Thymus (tissue), 11 donors: ENCODE measurements around the gene CADPS2. TPM values are rescaled to one million over a fixed set of nuclear protein-coding genes. Genes with fewer than 3 reads are reported as not detected.

ENCODE experiments used
- DNase-seq, 9 donors: peaks; one replicate each; pipeline ENCODE4 v3.0.0-alpha.2; 2013; ENCODE audit warnings: low spot score in 9 of 9, low read depth in 6 of 9, missing footprints in 1 of 9
- H3K27ac ChIP-seq, 2 donors: one replicate each; pipeline ENCODE4 v1.5.1; 2013; ENCODE audit warnings: control low read depth in 1 of 2, low read depth in 1 of 2, low read length in 1 of 2, mild to moderate bottlenecking in 1 of 2, moderate library complexity in 1 of 2
- H3K27me3 ChIP-seq, 2 donors: one replicate each; pipeline ENCODE4 v1.5.1; 2013; ENCODE audit warnings: low read length in 1 of 2; ENCODE audit not compliant: control insufficient read depth in 2 of 2, insufficient read depth in 1 of 2
- H3K36me3 ChIP-seq, 2 donors: one replicate each; pipeline ENCODE4 v1.5.1; 2013; ENCODE audit warnings: low read length in 1 of 2, mild to moderate bottlenecking in 1 of 2, moderate library complexity in 1 of 2; ENCODE audit not compliant: control insufficient read depth in 2 of 2, insufficient read depth in 2 of 2
- H3K4me1 ChIP-seq, 2 donors: one replicate each; pipeline ENCODE4 v1.5.1; 2013; ENCODE audit warnings: low read length in 2 of 2; ENCODE audit not compliant: control insufficient read depth in 2 of 2, insufficient read depth in 2 of 2
- H3K4me3 ChIP-seq, 2 donors: one replicate each; pipeline ENCODE4 v1.5.1; 2013; ENCODE audit warnings: low read length in 2 of 2, control low read depth in 1 of 2, mild to moderate bottlenecking in 1 of 2
- H3K9me3 ChIP-seq, 2 donors: one replicate each; pipeline ENCODE4 v1.5.1; 2013; ENCODE audit warnings: low read length in 1 of 2, mild to moderate bottlenecking in 1 of 2; ENCODE audit not compliant: control insufficient read depth in 2 of 2, insufficient read depth in 1 of 2
- WGBS: extraction: QIAGEN DNeasy Blood & Tissue Kit; methylation state at CpG from one replicate; pipeline ENCODE4 v1.1.7; 2013; 5-methylcytosine and 5-hydroxymethylcytosine counted together
- polyA plus RNA-seq: library from polyadenylated mRNA; stranded (reverse); fragments of 200-250 nt; gene quantifications from one replicate; pipeline ENCODE4 v1.2.3, GENCODE V29; 2013
- total RNA-seq: library from RNA; stranded (reverse); fragments of 120-200 nt; gene quantifications from one replicate; pipeline ENCODE4 v1.2.4, GENCODE V29; 2013
- donor health status: healthy.

CADPS2 gene
- total and polyA plus RNA-seq, 2 donors = 7.4 to 9.5 TPM

GRCh38 chr7:122767339-122767738 lies 118.9 kb downstream of the CADPS2 start:
- H3K4me3 ChIP-seq = no peak overlapping the region
- no peaks in the 10 kb centered on the region for H3K27me3 ChIP-seq
- WGBS = 75% methylated on average over 3 of the region's 3 CpGs
- no peak overlapping the region for H3K27ac ChIP-seq
- H3K4me1 ChIP-seq = no peaks in the 10 kb centered on the region
- no peak for DNase-seq
- H3K36me3 ChIP-seq = no peaks in the 10 kb centered on the region
- no peaks in the 10 kb centered on the region for H3K9me3 ChIP-seq

- Histone ChIP-seq H3K27me3 (no peaks in the 10 kb centered on the region), H3K4me1 (no peaks in the 10 kb centered on the region), H3K9me3 (no peaks in the 10 kb centered on the region), H3K4me3 (no peak overlapping the region), H3K27ac (no peak overlapping the region), H3K36me3 (no peaks in the 10 kb centered on the region)
- no peak for DNase-seq
- WGBS = 88% methylated on average over 1 of the region's 1 CpG
Measured at GRCh38 chr7:122766593-122766992, 119.7 kb downstream of the CADPS2 start.

GRCh38 chr7:122764902-122765301 lies 121.4 kb downstream of the CADPS2 start:
- no peak overlapping the region for H3K27ac ChIP-seq
- no peak for DNase-seq
- H3K36me3 ChIP-seq = no peaks in the 10 kb centered on the region
- WGBS = 87% methylated on average over 1 of the region's 1 CpG
- no peaks in the 10 kb centered on the region for H3K9me3 ChIP-seq
- H3K4me3 ChIP-seq = no peak overlapping the region
- no peaks in the 10 kb centered on the region for H3K27me3 ChIP-seq
- no peaks in the 10 kb centered on the region for H3K4me1 ChIP-seq

GRCh38 chr7:122764020-122764419 lies 122.2 kb downstream of the CADPS2 start:
- 59% methylated on average over 2 of the region's 2 CpGs for WGBS
- no peak overlapping the region for H3K4me3 ChIP-seq
- no peaks in the 10 kb centered on the region for H3K36me3 ChIP-seq
- H3K27ac ChIP-seq = no peak overlapping the region
- H3K4me1 ChIP-seq = no peaks in the 10 kb centered on the region
- H3K27me3 ChIP-seq = no peaks in the 10 kb centered on the region
- no peaks in the 10 kb centered on the region for H3K9me3 ChIP-seq
- DNase-seq = no peak

- Histone ChIP-seq H3K4me3 (no peak overlapping the region), H3K4me1 (no peaks in the 10 kb centered on the region), H3K27ac (no peak overlapping the region), H3K9me3 (no peaks in the 10 kb centered on the region), H3K36me3 (no peaks in the 10 kb centered on the region), H3K27me3 (no peaks in the 10 kb centered on the region)
- WGBS = 92% methylated on average over 2 of the region's 2 CpGs
- no peak for DNase-seq
Measured at GRCh38 chr7:122762071-122762470, 124.2 kb downstream of the CADPS2 start.

GRCh38 chr7:122758501-122758900 lies 127.8 kb downstream of the CADPS2 start:
- no peak overlapping the region for H3K27ac ChIP-seq
- H3K36me3 ChIP-seq = no peaks in the 10 kb centered on the region
- no peaks in the 10 kb centered on the region for H3K4me1 ChIP-seq
- no peaks in the 10 kb centered on the region for H3K9me3 ChIP-seq
- 14% methylated on average over 1 of the region's 1 CpG for WGBS
- H3K27me3 ChIP-seq = no peaks in the 10 kb centered on the region
- no peak for DNase-seq
- no peak overlapping the region for H3K4me3 ChIP-seq

GRCh38 chr7:122756860-122757259 lies 129.4 kb downstream of the CADPS2 start:
- Histone ChIP-seq H3K9me3 (no peaks in the 10 kb centered on the region), H3K4me3 (no peak overlapping the region), H3K4me1 (no peaks in the 10 kb centered on the region), H3K36me3 (no peaks in the 10 kb centered on the region), H3K27ac (no peak overlapping the region), H3K27me3 (no peaks in the 10 kb centered on the region)
- no peak for DNase-seq
- 24% methylated on average over 1 of the region's 1 CpG for WGBS

- 85% methylated on average over 2 of the region's 2 CpGs for WGBS
- no peaks in the 10 kb centered on the region for H3K4me1 ChIP-seq
- H3K27me3 ChIP-seq = no peaks in the 10 kb centered on the region
- H3K4me3 ChIP-seq = no peak overlapping the region
- no peaks in the 10 kb centered on the region for H3K9me3 ChIP-seq
- H3K36me3 ChIP-seq = no peaks in the 10 kb centered on the region
- no peak overlapping the region for H3K27ac ChIP-seq
- DNase-seq = no peak
Measured at GRCh38 chr7:122755696-122756095, 130.6 kb downstream of the CADPS2 start.

- Histone ChIP-seq H3K4me1 (no peaks in the 10 kb centered on the region), H3K27me3 (no peaks in the 10 kb centered on the region), H3K4me3 (no peak overlapping the region), H3K36me3 (no peaks in the 10 kb centered on the region), H3K9me3 (no peaks in the 10 kb centered on the region), H3K27ac (no peak overlapping the region)
- no peak for DNase-seq
- 95% methylated on average over 3 of the region's 3 CpGs for WGBS
Measured at GRCh38 chr7:122752583-122752982, 133.7 kb downstream of the CADPS2 start.

GRCh38 chr7:122750389-122750788 lies 135.9 kb downstream of the CADPS2 start:
- no peaks in the 10 kb centered on the region for H3K4me1 ChIP-seq
- no peaks in the 10 kb centered on the region for H3K36me3 ChIP-seq
- H3K4me3 ChIP-seq = no peak overlapping the region
- DNase-seq = no peak
- WGBS = 89% methylated on average over 2 of the region's 2 CpGs
- no peaks in the 10 kb centered on the region for H3K27me3 ChIP-seq
- H3K27ac ChIP-seq = no peak overlapping the region
- no peaks in the 10 kb centered on the region for H3K9me3 ChIP-seq
